BJ (cell line): ENCODE measurements around the gene RIMS3. TPM values are rescaled to one million over a fixed set of nuclear protein-coding genes. Genes with fewer than 3 reads are reported as not detected.

Experiments used
- CTCF ChIA-PET: fragments of 350-600 bp; formaldehyde crosslinking; extraction: SDS; loops from one replicate; lab custom pipeline; 2021; ENCODE audit warnings: antibody characterized with exemption, inconsistent platforms; lab: Yijun Ruan, JAX
- POLR2A ChIA-PET: fragments of 300-600 bp; sonication (Branson Sonifier 250); formaldehyde crosslinking; extraction: SDS; loops from one replicate; lab custom pipeline; 2021; ENCODE audit warnings: antibody characterized with exemption; lab: Charles Lee
- DNase-seq: peaks from one replicate; pipeline ENCODE4 v3.0.0-alpha.2; 2011; ENCODE audit warnings: low read depth
- H3K27me3 ChIP-seq: 2 replicates; pipeline ENCODE4 v1.6.0; 2011; ENCODE audit warnings: low read length; ENCODE audit not compliant: control insufficient read depth, insufficient read depth
- H3K36me3 ChIP-seq: 2 replicates; pipeline ENCODE4 v1.5.1; 2011; ENCODE audit warnings: low read length; ENCODE audit not compliant: control insufficient read depth, insufficient read depth
- H3K4me3 ChIP-seq: 2 replicates; pipeline ENCODE4 v1.5.1; 2011; ENCODE audit warnings: low read depth, mild to moderate bottlenecking, control low read depth, low read length
- CTCF ChIP-seq: IDR thresholded peaks from 2 replicates; pipeline ENCODE4 v1.5.1; 2011; ENCODE audit warnings: low read depth, mild to moderate bottlenecking, control low read depth, inconsistent platforms, low read length, moderate library complexity; ENCODE audit not compliant: insufficient read depth
- polyA plus RNA-seq: library from polyadenylated mRNA; depleted of rRNA; stranded (reverse); fragments of >200 nt; gene quantifications from 2 replicates; pipeline ENCODE4 v1.2.3, GENCODE V29; 2011

The RIMS3 gene
- polyA plus RNA-seq, 1 experiment, result 0.59 TPM

- no peaks in the 10 kb centered on the region for H3K27me3 ChIP-seq
- CTCF ChIA-PET, result no interaction called here
- H3K36me3 ChIP-seq, result no peaks in the 10 kb centered on the region; the same call in 1 of the 2 replicates
- DNase-seq, result no peak
- POLR2A ChIA-PET, result no interaction called here
- no peak for TF ChIP-seq CTCF
- H3K4me3 ChIP-seq, result no peak overlapping the region
Measured at GRCh38 chr1:40687059-40687458, 21.6 kb upstream of the RIMS3 start.

DNA sequence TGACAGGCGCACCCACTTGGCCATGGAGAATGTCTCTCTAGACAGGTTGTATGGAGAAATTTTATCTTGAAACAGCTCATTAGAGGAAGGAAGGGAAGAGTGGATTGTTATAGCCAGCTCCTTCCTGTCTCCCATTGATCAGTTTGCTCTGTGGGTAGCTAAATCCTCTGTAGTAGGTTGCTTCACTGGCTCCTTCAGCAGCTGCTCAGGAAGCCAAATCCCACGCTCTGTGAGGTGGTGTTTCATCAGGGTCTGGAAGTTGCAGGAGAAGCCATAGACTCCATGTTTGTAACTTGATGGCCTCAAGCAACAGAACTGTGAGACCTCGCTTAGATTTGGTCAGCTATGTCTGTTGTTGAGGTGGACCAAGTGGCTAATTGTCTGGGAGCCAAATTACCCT lies 19.2 kb upstream of the RIMS3 start:
- POLR2A ChIA-PET, result no interaction called here
- no peak for DNase-seq
- H3K36me3 ChIP-seq, result no peaks in the 10 kb centered on the region; the same call in 1 of the 2 replicates
- no peak overlapping the region for H3K4me3 ChIP-seq
- CTCF ChIA-PET, result interaction anchor here (2.1 to 2.2 kb wide), 3 partner anchors 11 to 90 kb away, joined by 5 to 8 read pairs (median 7); no protein-coding TSS in a partner anchor
- H3K27me3 ChIP-seq, result no peaks in the 10 kb centered on the region; the same call in 1 of the 2 replicates
- TF ChIP-seq CTCF, result no peak

GRCh38 chr1:40679165-40679953 lies 13.9 kb upstream of the RIMS3 start:
- H3K4me3 ChIP-seq, result no peak overlapping the region
- no peak for TF ChIP-seq CTCF
- no peaks in the 10 kb centered on the region for H3K36me3 ChIP-seq
- ChIA-PET POLR2A (no interaction called here), CTCF (interaction anchor here (1.4 kb wide), 1 partner anchor 10 kb away, joined by 5 read pairs; no protein-coding TSS in a partner anchor)
- no peak for DNase-seq
- H3K27me3 ChIP-seq, result peaks cover 4% of the 10 kb centered on the region

GRCh38 chr1:40676501-40676900 lies 11.0 kb upstream of the RIMS3 start:
- no peak for TF ChIP-seq CTCF

GRCh38 chr1:40673452-40673851 lies 8.0 kb upstream of the RIMS3 start:
- Histone ChIP-seq H3K36me3 (no peaks in the 10 kb centered on the region), H3K27me3 (peaks cover 5% of the 10 kb centered on the region), H3K4me3 (no peak overlapping the region)
- ChIA-PET CTCF (interaction anchor here (1.0 to 1.7 kb wide), 3 partner anchors 11 to 101 kb away, joined by 3 to 7 read pairs (median 6); no protein-coding TSS in a partner anchor), POLR2A (no interaction called here)
- DNase-seq, result no peak
- no peak for TF ChIP-seq CTCF

More at GRCh38 chr1:40676501-40676900, 11.0 kb upstream of the RIMS3 start:
- Histone ChIP-seq H3K27me3 (peaks cover 4% of the 10 kb centered on the region), H3K4me3 (no peak overlapping the region), H3K36me3 (no peaks in the 10 kb centered on the region)
- DNase-seq, result no peak
- ChIA-PET POLR2A (no interaction called here), CTCF (interaction anchor here (1.0 kb wide), 1 partner anchor 47 kb away, joined by 3 read pairs; no protein-coding TSS in a partner anchor)
